GDM1 (cell line): ENCODE data around the gene RASSF1.
A peak's percentile ranks its signal among the peaks of the same experiment; 100 is the strongest.

Source experiments
- DNase-seq: peaks from one replicate; lab custom pipeline; 2025; lab: John Stamatoyannopoulos, UW

The RASSF1 gene

GRCh38 chr3:50342813-50343633, 2.4 kb upstream of the RASSF1 start:
- no peak for DNase-seq

GRCh38 chr3:50341996-50342650, 1.5 kb upstream of the RASSF1 start:
- DNase-seq = no peak

DNA sequence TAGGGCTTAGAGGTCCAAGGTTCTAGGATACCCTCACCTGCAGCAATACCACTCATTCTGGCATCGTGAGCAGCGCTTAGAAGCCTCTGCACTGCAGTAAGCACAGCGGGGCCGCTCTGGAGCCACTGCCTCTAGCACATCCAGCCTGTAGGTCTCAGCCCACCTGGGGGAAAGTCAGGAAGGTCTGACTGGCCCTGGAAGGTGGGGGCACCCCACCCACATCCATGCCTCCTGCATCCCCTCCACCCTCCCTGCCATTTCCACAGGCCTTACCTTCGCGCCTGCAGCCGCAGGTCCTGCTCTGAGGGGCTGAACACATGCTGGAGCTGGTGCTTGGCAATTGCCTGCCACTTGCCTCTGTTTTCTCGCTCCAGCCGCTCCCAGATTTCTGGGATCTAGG, 901 bp upstream of the RASSF1 start:
- no peak for DNase-seq

DNA sequence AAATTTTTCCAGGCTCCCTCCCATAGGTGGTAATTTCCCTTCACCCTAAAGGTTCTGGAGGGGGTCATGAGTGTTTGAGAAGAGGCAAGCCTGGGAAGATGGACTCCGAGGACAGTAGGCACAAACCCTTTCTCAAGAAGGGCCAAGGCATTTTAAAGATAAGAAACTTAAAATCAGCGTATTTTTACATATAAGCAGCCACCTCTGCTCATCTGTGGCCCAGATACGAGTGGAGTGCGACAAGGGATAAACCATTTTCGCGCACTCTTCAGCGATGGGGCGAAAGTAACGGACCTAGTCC, 539 bp downstream of the RASSF1 start:
- DNase-seq = no peak

GRCh38 chr3:50339485-50340146, 1.0 kb downstream of the RASSF1 start:
- no peak for DNase-seq

DNA sequence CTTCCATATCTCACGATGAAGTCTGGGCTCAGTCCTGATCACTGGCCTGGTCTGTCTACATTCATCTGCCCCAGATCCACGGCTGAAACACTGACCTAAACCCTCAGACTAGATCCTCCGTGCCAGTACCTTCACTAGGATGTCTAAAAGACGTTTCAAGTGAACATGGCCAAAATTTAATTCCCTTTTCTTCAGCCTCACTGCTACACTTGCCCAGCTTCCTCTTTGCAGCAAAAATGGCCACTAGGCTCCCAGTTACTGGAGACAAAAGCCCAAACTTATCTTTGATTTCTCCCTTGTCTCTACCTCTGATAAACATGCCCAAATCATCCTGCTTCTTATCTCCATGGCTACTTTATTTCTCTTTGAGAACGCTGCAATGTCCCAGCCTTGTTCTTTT, 1.7 kb downstream of the RASSF1 start:
- peak; percentile 13 for DNase-seq

- peak; percentile 99 for DNase-seq
Observed at GRCh38 chr3:50337175-50337861, 3.3 kb downstream of the RASSF1 start.

GRCh38 chr3:50336452-50337174, 4.0 kb downstream of the RASSF1 start:
- DNase-seq = no peak

- no peak for DNase-seq
Observed at GRCh38 chr3:50334339-50335075, 6.1 kb downstream of the RASSF1 start.

DNA sequence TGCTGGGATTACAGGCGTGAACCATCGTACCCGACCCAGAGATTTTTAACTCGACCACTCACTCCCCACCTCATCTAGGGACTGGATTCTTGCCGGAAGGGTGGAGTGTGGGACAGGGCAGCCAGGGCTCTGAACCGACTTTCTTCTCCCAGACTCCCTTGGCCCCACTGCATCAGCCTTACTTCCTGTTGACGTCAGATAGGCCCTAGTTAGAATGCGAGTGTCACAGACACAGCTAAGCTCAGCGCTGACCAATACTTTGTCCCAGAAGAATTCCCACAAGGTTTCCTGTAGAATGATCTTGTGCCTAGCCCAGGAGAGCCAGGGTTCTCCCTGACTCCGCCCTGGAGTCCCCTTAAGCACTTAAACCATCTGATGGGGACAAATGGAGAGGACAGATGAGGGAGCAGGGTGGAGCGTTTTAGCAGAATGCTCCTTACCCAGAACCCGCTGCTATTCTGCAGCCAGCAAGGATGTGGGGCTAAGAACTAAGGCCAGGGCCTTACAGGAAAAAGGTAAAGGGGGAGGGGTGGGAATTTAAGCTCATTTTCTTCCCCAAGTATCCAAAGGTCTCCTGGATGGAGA, 6.8 kb downstream of the RASSF1 start:
- DNase-seq = no peak

- DNase-seq = no peak
Observed at GRCh38 chr3:50331364-50331907, 9.2 kb downstream of the RASSF1 start.

DNA sequence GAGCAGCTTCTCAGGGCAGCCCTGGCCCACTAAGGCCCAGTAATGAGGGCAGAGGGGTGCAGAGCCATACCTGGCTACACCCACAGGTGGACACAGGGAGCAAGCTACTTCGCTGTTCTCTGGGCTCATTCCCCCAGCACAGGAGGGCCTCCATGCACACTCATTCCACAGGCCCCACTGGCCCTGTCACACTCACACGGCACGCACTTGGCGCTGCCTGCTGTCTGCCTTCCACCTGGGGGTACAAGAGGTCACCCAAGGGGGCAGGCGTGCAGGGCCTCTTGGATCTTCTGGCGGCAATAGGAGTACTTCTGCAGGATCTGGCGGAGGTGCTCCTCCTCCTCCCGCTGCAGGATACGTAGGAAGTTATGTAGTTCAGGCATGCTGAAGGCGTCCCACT, 10.3 kb downstream of the RASSF1 start:
- DNase-seq = no peak

DNA sequence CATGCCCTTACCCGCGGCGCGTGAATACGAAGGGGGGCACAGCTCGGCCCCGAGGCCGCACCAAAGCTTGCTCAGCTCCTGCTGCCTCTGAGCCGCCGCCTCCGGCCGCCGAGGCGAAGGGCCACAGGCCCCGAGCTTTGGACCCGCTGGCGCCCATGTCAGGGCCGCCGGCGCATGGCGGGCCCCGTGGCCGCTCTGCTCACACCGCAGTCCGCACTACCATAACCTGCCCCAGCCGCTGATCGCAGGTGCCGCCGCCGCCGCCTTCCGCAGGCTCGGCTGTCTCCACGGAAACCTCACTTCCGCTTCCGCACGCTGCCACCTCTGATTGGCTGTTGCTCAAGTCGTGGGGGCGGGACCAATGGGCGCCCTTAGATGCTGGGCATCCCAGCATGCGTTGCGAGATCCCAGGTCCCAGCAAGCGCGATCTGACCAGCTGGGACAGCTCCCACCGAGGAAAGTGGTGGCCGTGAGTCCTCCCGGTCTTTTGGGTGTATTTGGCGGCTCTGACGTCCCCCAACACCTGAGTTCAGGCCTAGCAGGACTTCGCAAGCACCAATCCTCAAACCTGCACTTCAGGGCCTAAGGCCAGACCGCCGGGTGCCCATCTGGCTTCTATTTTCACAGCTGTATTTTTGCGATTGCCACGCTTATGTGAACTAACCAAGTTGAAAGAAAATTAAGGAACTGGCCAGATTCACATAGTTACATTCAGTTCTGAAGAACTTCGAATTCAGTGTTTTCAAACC, 12.5 kb downstream of the RASSF1 start, which contains the start of gene TUSC2:
TSS of gene TUSC2 (minus strand) at position 281 of the 749 bp plus-strand sequence. CDS start at position 157, 124 bp downstream.
- peak; percentile 91 for DNase-seq

DNA sequence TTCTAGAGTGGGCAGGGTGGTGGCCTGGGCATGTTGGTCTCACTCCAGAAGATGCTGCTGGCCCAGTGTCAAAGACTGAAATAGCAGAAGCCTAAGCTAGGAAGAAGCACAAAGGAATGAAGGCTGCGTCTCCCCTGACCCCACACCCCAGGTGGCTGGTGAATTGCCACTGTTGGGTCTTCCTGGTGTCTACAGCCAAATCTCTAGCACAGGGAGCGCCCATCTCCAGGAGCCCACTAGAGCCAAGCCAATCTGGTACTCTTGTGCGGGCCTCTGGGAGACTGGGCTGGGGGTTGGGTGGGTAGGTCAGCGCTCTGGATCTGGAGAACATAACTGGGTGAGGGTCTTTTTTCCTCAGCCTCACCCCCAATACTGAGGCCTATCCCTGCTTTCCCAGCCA, 13.5 kb downstream of the RASSF1 start:
- no peak for DNase-seq

DNA sequence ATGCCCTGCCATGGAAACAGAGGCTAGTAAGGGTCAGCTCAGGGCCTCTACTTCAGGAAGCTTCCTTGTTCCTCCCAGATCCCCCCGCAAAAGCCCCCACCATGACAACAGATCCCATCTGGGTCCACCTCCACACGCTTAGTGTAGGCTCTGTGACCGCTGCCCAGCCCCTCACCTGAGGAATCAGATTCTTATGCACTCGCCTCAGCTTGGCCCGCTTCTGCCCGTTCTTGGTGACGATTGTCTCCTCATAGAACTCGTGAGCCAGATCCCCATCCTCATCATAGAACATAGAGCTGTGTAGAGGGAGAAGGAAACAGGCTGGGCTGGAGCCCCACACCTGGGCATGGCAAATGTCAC, 14.5 kb downstream of the RASSF1 start:
- DNase-seq = no peak

GRCh38 chr3:50325497-50326181, 15.0 kb downstream of the RASSF1 start:
- DNase-seq = no peak

DNA sequence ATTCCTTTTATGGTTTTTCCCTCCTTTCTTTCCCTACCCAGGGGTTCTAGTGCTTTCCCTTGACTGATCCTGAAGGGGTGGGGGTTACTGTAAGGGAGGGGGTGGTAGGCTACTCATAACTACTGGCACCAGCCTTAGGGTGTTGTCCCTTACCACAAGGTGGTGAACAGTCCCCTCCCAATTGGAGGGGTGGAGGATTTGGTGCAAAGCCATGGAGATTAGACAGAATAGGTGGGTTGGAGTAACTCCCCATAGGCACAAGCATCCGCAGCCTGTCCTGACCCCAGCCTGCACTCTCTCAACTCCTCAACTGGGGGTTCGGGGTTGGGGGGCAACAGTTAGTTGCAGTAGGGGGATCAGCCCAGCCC, 15.5 kb downstream of the RASSF1 start:
- DNase-seq = no peak

DNA sequence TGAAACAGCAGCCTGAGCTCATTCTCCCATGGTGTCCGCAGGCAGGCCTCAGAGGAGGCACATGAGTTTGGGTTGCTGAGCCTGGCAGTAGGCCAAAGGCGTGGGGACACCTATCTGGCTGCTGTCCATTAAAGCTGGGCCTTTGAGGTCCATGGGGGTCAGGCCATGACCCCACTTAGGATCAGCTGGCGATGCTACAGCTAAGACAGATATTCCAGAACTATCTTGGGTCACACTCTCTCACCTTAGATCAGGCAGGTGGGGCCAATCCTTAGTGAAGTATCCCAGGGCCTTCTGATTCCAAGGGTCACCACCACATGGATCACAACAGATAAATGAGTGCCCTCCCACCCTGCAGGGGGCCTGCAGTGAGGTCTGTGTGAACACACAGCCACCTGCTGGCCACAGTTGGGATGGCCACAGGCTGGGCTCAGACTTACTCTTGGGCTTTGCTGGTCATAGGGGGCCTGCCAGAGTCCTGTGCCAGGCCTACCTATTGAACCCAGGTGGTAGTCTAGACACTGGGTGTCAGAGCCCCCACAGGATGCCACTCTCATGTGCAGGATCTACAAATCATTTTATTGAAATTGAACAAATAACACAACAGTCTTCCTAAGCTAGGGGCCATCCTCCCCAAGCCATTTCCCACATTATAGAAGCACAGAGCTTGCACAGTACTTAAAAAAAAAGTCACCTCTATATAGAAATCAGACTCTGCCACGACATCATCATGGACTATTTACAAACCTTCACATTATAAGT, 16.1 kb downstream of the RASSF1 start:
- peak; percentile 24 for DNase-seq
